OCI-M2 (cell line): ENCODE measurements around the gene ITPK1.

Experiments used
- DNase-seq: peaks from one replicate; lab custom pipeline; 2025; ENCODE audit not compliant: unreplicated experiment; lab: John Stamatoyannopoulos, UW

ITPK1 gene

DNA sequence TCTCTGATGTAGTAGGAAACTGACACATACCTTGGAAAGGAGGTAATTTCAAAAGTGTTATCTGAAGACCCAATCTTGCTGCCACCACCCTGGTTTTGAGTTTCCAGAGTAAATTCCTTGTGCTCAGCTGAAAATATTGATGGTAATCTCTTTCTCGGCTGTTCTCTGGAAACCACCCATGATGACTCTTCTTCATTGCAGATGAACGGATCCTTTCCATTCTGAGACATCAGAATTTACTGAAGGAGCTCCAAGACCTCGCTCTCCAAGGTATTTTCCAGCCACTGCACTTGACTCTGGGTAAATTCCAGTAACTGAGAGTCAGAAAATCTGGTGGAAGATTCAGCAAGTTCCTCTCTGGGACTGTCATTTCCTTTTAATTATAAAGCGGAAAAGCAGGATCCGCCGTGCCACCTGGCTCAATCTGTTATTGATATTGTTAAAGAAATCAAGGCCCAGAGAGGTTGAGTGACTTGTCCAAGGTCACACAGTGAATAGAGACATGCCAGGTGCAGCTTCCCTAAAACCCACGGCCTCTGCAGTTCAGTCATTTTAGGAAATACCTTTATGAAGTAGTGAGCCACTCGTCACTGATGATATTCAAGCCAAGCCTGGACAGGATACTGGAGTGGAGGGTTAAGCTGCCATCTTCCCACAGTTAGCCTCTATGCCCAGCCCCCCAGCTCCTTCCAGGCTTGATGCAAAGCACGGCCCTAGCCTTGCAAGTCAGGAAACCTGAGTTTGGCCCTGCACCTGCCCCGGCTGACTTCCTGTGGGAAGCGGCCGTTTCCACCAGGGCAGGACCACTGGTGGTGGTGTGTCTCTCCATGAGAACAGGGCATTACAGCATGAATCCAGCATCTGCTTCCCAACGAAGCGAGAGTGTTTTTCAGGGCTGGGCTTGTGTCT is 188.1 kb downstream of the ITPK1 start:
- no peak for DNase-seq

GRCh38 chr14:92926931-92927330 is 188.8 kb downstream of the ITPK1 start:
- no peak for DNase-seq

DNA sequence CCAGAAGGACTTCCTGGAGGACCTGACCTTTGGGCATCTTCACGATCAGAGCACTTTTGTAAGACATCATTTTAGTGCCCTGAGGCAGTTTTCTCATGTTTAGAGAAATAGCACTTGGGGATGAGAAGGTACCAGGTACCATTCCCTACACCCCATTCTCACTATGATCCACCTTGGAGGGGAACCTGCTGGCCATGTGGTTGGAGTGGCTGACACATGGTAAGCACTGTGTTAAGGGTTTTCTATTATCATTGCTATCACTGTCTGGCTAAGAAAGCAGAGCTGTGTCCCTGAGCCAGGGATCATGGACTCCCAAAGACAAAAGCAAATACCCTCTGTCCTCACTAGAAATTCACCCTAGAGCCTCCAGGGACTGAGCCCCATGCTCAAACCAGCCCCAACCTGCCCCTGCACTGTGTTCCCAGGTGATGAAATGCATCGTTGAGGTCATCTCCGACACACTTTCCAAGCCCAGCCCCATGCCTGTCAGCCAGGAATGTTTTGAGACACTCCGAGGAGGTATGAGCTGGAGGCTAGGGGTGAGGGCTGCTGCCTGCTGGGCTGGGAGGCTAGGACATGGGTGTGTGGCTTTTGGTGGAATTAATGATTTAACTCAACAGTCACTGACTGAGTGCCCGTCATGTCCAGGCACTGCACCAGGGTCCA is 189.4 kb downstream of the ITPK1 start:
- DNase-seq = no peak

- DNase-seq = no peak
These were observed 190.3 kb downstream of the ITPK1 start for GRCh38 chr14:92925446-92925845.

DNA sequence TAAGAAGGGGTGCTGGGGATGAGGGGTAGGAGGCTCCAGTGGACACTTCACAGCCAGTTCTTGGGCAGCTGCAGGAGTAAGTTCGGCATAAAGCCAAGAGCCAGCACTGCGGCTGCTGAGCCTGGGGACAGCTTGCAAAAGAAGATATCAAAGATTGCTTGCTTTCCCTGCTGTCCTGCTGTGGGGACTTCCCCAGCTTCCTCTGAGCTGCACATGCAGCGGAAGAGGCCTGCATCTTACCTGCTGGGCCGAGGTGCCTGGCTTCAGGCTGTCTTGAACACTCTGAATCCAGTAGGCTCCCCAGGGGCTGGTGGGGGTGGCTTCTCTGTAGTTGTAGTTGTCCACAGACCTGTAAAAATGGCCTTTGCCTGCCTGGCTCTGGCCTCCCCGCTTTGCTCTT is 191.5 kb downstream of the ITPK1 start:
- no peak for DNase-seq

GRCh38 chr14:92923744-92924103 is 192.0 kb downstream of the ITPK1 start:
- DNase-seq = no peak

- no peak for DNase-seq
These were observed 192.6 kb downstream of the ITPK1 start, which contains the start of gene CHGA for GRCh38 chr14:92922883-92923743. TSS of gene CHGA (plus strand) at chr14:92923150. CDS start at chr14:92923360, 210 bp downstream.

DNA sequence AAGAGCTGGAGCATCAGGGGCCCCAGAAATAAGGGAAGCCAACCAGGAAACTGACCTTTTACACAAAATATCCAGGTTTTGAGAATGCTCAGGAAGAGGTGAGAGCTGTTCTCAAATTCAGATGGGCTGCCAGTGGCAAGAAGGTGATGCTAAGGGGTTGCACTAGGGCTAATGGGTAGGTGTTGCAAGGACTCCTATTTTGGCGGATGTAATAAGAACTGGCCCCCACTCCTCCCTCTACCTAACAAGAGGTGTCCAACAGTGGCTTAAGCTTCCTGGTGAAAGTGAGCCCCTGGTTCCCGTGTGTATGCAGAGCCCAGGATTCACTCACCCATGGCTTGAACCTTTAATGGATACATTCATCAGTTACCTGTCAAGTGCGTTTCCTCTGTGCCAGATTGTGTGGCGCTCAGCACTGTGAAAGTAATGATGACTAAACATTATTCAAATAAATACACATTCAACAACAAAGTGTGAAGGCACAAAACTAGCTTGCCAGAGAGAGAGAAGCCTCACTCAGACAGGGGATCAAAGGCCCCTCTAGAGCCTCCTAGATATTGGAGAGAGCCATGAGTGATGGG is 193.5 kb downstream of the ITPK1 start:
- no peak for DNase-seq

DNA sequence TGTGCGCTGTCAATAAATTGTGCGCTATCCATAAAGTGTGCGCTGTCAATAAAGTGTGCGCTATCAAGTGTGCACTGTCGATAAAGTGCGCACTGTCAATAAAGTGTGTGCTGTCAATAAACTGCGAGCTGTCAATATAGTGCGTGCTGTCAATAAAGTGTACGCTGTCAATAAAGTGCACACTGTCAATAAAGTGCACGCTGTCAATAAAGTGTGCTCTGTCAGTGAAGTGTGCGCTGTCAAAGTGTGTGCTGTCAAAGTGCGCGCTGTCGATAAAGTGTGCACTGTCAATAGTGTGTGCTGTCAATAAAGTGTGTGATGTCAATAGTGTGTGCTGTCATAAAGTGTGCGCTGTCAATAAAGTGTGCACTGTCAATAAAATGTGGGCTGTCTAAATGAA is 195.7 kb downstream of the ITPK1 start:
- no peak for DNase-seq

DNA sequence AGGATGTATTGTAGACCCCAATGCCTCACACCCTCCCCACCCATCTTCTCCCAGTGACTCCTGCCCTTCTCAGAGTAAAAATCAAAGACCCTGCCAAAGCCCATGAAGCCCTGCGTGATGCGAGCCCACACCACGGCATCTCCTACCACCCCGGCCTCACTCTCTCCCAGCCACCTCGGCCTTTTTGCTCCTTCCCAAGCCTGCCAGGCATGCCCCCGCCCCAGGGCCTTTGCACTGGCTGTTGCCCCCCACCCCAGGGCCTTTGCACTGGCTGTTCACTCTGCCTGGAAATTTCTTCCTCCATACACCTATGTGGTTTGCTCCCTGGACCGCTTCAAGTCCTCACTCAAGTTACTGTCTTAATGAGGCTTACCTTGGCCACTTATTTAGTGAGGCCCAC is 197.8 kb downstream of the ITPK1 start:
- DNase-seq = no peak

- DNase-seq = no peak
These were observed 198.4 kb downstream of the ITPK1 start for GRCh38 chr14:92917041-92917940.

DNA sequence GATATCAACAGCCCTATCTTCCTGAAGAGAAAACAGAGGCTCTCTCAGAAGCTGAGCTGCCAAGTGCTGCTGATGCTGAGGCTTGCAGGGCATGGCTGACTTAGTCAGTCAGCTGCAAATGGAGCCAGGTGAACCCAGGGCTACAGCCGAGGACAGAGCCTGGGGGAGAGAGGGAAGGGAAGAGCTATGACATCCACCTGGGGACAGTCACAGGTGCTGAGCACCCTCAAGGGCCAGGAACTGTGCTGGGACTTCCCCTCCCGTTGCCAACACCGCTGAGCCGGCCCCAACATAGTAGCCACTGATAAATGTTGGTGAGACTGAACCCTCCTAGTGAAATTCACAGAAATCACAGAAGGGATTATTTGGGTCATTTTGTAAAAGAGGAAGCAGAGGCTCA is 199.5 kb downstream of the ITPK1 start:
- DNase-seq = no peak

DNA sequence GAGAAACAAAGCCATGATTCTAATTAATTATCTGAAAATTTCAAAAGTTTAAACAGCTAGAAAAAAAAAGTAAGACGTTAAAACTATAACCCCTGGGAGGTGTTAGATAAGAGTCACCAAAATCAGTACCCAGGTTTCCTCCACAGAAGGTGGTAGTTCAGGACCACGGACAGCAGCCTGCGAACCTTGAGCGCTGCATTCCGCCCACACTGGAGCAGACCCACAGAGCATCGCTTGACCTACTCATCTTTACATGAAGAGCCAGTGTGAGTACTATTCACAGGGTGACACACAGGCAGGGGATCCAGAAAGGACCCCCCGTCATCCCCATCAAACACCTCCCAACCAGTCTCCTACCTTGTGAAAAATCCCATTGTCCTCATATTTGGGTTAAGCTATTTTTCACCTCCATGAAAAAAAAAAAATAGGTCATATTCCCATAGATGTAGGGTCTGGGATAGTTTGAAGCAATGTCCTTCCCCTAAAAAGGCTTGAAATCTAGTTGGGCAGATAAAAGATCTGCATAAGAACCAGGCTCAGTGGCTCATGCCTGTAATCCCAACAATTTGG is 201.6 kb downstream of the ITPK1 start:
- DNase-seq = no peak

- DNase-seq = no peak
These were observed 208.3 kb downstream of the ITPK1 start for GRCh38 chr14:92907316-92907911.

DNA sequence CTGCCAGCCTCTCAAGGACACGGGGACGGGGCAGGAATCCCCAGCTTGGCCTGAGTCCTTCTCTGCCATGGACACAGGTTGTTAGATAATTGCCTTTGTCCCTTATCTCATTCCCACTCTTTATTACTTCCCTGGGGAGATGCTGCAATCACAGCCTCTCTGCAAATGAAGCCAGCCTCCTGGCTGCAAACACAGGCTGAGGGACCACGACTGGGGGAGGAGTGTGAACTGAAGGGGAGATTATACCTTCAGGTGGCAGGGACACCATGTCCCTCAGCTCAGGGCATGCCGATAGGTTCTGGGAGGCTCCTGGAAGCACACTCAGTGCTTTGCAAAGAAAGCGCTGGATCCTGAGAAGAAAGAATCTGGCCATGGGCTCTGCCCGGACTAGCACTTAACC is 208.9 kb downstream of the ITPK1 start:
- no peak for DNase-seq

- no peak for DNase-seq
These were observed 209.3 kb downstream of the ITPK1 start for GRCh38 chr14:92906420-92906819.

- DNase-seq = no peak
These were observed 210.1 kb downstream of the ITPK1 start for GRCh38 chr14:92905667-92906066.

GRCh38 chr14:92903359-92903758 is 212.4 kb downstream of the ITPK1 start:
- DNase-seq = no peak

DNA sequence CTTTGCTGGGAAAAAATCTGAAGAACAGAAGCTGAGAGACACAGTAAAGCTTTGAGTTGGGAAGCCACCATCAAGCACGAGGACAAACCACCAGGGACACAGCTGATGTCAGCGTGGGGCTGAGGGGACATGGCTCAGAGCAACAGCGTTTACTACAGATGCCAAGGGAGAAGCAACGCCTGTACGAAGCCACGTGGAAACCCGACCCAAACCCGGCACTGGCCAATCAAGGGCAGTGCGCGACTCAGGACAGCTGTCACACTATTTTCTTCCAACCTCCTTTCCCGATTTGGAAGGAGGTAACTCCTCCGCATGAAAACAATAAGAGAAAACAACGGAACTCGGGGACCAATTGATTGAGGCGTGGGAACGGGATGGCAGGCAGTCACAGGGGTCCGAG is 213.0 kb downstream of the ITPK1 start:
- DNase-seq = no peak
